Mucosa of rectum (tissue), 2 donors: Measurements from ENCODE around the gene MYT1.

ENCODE experiments used
- H3K27ac ChIP-seq, 2 donors: one replicate each; pipeline ENCODE4 v1.7.0; 2013; ENCODE audit warnings: inconsistent platforms in 2 of 2, low read depth in 2 of 2, low read length in 2 of 2
- H3K27me3 ChIP-seq, 2 donors: one replicate each; pipeline ENCODE4 v1.7.0; 2013; ENCODE audit warnings: low read length in 2 of 2; ENCODE audit not compliant: control insufficient read depth in 2 of 2, insufficient read depth in 2 of 2
- H3K36me3 ChIP-seq, 2 donors: one replicate each; pipeline ENCODE4 v1.7.0; 2013; ENCODE audit warnings: low read length in 2 of 2; ENCODE audit not compliant: control insufficient read depth in 2 of 2, insufficient read depth in 2 of 2
- H3K4me1 ChIP-seq, 2 donors: one replicate each; pipeline ENCODE4 v1.7.0; 2013; ENCODE audit warnings: low read length in 2 of 2, mild to moderate bottlenecking in 1 of 2; ENCODE audit not compliant: control insufficient read depth in 2 of 2, insufficient read depth in 2 of 2
- H3K4me3 ChIP-seq, 2 donors: one replicate each; pipeline ENCODE4 v1.7.0; 2013; ENCODE audit warnings: low read length in 2 of 2
- H3K9ac ChIP-seq, 2 donors: one replicate each; pipeline ENCODE4 v1.7.0; 2013; ENCODE audit warnings: low read length in 2 of 2, low read depth in 1 of 2, mild to moderate bottlenecking in 1 of 2
- H3K9me3 ChIP-seq, 2 donors: one replicate each; pipeline ENCODE4 v1.7.0; 2013; ENCODE audit warnings: low read length in 2 of 2; ENCODE audit not compliant: control insufficient read depth in 2 of 2
- donor health status: healthy.
- donor health status: Normal muscosa, but diverticular disease.

Gene MYT1

GRCh38 chr20:64266988-64267387, 102.7 kb downstream of the MYT1 start:
- peaks cover 10 to 21% of the 10 kb centered on the region in 2 donors for H3K36me3 ChIP-seq
- no peaks in the 10 kb centered on the region for H3K9me3 ChIP-seq
- no peak overlapping the region for H3K27ac ChIP-seq
- H3K27me3 ChIP-seq = no peaks in the 10 kb centered on the region
- H3K4me1 ChIP-seq = no peaks in the 10 kb centered on the region
- H3K9ac ChIP-seq = no peak overlapping the region
- H3K4me3 ChIP-seq = no peak overlapping the region

DNA sequence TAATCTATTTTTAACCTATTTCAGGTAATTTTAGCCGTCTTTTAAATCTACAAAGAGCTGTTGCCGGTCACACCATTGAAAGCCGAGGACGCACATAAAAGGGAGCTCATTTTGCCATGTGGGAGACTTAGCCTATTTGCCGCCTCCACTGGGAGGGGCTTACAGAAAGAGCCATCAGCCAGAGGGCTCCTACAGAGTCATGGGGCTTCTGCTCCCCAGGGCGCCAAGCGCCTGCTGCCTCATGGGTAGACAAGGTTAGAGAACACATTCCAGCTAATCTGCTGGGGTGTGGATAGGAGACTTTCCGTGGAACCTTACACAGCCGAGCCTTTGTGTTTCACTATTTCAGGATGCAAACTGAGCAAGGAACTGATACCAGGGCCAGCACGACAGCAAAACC, 103.9 kb downstream of the MYT1 start:
- no peaks in the 10 kb centered on the region for H3K4me1 ChIP-seq
- H3K27ac ChIP-seq = no peak overlapping the region
- no peak overlapping the region for H3K9ac ChIP-seq
- no peak overlapping the region for H3K4me3 ChIP-seq
- peaks cover 10 to 15% of the 10 kb centered on the region in 2 donors for H3K36me3 ChIP-seq
- no peaks in the 10 kb centered on the region for H3K27me3 ChIP-seq
- H3K9me3 ChIP-seq = no peaks in the 10 kb centered on the region

DNA sequence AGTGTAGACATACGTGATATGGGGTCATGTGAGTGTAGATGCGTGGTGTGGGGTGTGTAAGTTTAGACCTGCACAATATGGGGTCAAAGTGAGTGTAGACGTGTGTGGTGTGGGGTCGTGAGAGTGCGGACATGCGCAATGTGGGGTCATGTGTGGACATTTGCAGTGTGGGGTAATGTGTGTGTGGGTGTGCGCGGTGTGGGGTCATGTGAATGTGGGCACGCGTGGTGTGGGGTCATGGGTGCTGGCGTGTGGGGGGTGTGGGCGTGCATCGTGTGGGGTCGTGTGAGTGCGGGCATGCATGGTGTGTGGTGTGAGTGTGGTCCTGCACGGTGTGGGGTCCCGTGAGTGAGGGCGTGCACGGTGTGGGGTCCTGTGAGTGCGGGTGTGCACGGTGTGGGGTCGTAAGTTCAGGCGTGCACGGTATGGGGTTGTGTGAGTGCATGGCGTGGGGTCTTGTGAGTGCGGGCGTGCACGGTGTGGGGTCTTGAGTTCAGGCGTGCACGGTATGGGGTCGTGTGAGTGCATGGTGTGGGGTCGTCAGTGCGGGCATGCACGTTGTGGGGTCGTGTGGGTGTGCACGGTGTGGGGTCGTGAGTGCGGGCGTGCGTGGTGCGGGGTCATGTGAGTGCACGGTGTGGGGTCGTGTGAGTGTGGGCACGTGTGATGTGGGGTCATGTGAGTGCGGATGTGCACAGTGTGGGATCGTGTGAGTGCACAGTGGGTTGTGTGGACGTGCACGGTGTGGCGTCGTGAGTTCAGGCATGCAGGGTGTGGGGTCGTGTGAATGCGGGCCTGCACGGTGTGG, 105.6 kb downstream of the MYT1 start:
- Histone ChIP-seq H3K9me3 (no peaks in the 10 kb centered on the region), H3K4me1 (no peaks in the 10 kb centered on the region), H3K27ac (no peak overlapping the region), H3K4me3 (no peak overlapping the region), H3K36me3 (peaks cover 10 to 20% of the 10 kb centered on the region in 2 donors), H3K27me3 (no peaks in the 10 kb centered on the region), H3K9ac (no peak overlapping the region)

- Histone ChIP-seq H3K9me3 (no peaks in the 10 kb centered on the region), H3K27me3 (no peaks in the 10 kb centered on the region), H3K4me1 (no peaks in the 10 kb centered on the region), H3K4me3 (no peak overlapping the region), H3K9ac (no peak overlapping the region), H3K36me3 (peaks cover 7 to 16% of the 10 kb centered on the region in 2 donors), H3K27ac (no peak overlapping the region)
Measured at GRCh38 chr20:64271636-64272035, 107.4 kb downstream of the MYT1 start.

- H3K4me3 ChIP-seq = no peak overlapping the region
Measured at GRCh38 chr20:64273109-64273508, 108.9 kb downstream of the MYT1 start.

DNA sequence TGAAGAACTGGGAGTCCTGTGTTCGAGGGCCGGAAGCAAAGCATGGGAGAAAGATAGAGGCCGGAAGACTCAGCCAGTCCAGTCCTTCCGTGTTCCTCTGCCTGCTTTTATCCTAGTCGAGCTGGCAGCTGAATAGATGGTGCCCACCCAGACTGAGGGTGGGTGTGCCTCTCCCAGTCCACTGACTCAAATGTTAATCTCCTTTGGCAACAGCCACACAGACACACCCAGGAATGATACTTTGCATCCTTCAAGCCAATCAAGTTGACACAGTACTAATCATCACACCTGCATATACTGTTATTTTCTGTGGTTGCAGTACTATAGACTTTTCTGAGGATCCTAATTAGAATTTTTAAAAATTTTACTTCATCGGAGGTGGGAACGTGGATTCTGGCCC, 112.6 kb downstream of the MYT1 start:
- H3K9ac ChIP-seq = no peak overlapping the region
- H3K27ac ChIP-seq = no peak overlapping the region
- H3K9me3 ChIP-seq = no peaks in the 10 kb centered on the region

More at GRCh38 chr20:64273109-64273508, 108.9 kb downstream of the MYT1 start:
- no peaks in the 10 kb centered on the region for H3K9me3 ChIP-seq
- H3K27me3 ChIP-seq = no peaks in the 10 kb centered on the region
- H3K4me1 ChIP-seq = no peaks in the 10 kb centered on the region
- H3K9ac ChIP-seq = no peak overlapping the region
- H3K27ac ChIP-seq = no peak overlapping the region
- H3K36me3 ChIP-seq = peaks cover 5 to 15% of the 10 kb centered on the region in 2 donors

DNA sequence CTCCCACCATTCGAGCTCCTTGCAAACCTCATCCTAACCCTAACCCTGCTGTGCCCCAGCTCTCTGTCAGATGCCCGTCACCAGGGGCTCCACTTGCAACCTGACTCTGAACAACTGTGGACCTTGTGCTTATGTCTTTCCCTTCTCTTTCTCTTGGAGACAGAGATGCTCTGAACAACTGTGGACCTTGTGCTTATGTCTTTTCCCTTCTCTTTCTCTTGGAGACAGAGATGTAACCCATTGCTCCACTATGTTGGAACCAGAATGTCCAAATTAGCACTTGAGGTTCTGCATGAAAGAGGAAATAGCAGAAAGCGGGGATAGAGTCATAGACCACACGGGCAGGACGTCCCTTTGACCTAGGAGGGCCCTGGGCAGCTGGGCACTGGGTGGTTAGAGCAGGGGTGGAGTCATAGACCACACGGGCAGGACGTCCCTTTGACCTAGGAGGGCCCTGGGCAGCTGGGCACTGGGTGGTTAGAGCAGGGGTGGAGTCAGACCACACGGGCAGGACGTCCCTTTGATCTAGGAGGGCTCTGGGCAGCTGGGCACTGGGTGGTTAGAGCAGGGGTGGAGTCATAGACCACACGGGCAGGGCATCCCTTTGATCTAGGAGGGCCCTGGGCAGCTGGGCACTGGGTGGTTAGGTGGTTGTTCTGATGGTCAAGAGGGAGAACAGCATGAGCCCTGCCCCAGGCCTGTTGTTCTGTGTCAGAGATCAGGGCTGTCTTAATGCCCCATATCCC, 113.5 kb downstream of the MYT1 start:
- Histone ChIP-seq H3K9ac (no peak overlapping the region), H3K4me1 (no peaks in the 10 kb centered on the region), H3K36me3 (peaks cover 0 to 10% of the 10 kb centered on the region in 2 donors), H3K9me3 (no peaks in the 10 kb centered on the region), H3K4me3 (no peak overlapping the region), H3K27me3 (no peaks in the 10 kb centered on the region), H3K27ac (no peak overlapping the region)

More for the DNA sequence above, 112.6 kb downstream of the MYT1 start:
- Histone ChIP-seq H3K4me3 (no peak overlapping the region), H3K27me3 (no peaks in the 10 kb centered on the region), H3K36me3 (peaks cover 0 to 11% of the 10 kb centered on the region in 2 donors), H3K4me1 (no peaks in the 10 kb centered on the region)

DNA sequence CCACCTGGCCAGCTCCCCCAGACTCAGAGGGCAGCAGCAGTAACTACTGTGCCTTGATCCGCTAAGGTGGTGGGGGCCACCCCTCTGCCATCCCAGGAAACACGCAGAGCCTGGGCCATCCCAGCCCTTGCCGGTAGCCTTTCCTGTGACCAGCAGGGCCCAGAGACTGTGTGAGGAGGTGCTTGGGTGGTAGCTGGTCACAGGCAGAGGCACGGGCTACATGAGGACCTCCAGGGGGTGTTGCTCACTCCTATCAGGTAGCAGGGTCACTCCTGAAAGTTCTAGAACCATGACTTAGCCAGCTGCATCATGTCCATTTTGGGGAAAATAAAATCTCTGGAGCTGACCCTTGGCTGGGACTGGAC, 114.0 kb downstream of the MYT1 start:
- Histone ChIP-seq H3K27me3 (no peaks in the 10 kb centered on the region), H3K9me3 (no peaks in the 10 kb centered on the region), H3K9ac (no peak overlapping the region), H3K4me1 (no peaks in the 10 kb centered on the region), H3K36me3 (peaks cover 0 to 10% of the 10 kb centered on the region in 2 donors), H3K27ac (no peak overlapping the region), H3K4me3 (no peak overlapping the region)

DNA sequence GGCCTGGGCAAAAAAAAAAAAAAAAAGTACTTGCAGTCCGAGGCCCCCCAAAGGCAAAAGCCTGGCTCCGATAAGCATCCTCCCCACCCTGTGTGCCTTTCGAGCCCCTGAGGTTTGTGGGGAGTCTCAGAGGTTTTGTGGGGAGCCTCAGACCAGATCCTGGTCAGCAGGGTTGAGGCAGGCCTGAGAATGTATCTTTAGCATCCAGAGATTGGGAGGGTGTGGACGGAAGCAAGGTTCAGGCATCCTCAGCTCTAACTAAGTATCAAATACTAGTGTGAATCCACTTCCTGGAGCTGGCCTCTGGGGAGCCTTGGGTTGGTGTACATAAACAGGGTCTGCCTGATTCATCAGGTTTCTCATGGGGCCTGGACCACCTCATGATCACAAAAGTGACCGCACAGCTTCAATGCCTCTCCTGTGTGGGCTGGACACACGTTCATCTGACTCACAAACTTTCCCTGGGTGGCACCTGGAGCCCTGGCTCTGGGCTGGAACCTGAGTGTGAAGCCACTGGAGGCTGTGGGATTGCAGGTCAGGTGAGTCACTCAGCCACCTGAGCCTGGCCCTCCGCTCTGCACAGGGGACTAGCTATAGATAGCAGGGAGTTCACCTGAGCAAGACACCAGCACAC, 115.7 kb downstream of the MYT1 start:
- Histone ChIP-seq H3K27me3 (no peaks in the 10 kb centered on the region), H3K4me1 (no peaks in the 10 kb centered on the region), H3K9ac (no peak overlapping the region), H3K36me3 (no peaks in the 10 kb centered on the region), H3K9me3 (no peaks in the 10 kb centered on the region), H3K4me3 (no peak overlapping the region), H3K27ac (no peak overlapping the region)

DNA sequence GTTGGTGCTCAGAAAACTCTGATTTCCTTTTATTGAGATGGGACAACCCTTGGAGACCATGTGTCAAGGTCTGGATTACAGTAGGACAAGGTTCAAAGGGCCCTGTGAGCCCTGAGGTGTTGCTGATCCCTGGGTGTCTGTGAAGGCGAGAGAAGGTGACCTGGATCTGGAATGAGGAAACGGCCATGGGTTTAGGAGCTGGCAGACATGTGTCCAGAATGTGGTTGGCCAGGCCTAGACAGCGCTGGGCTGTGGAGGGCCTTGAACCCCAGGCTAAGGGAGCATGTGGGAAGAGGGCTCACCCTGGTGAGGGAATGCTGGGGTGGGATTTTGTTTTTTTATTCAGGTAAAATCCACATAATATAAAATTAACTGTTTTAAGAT, 116.2 kb downstream of the MYT1 start:
- Histone ChIP-seq H3K9ac (no peak overlapping the region), H3K36me3 (no peaks in the 10 kb centered on the region), H3K27ac (no peak overlapping the region), H3K4me3 (no peak overlapping the region), H3K4me1 (no peaks in the 10 kb centered on the region), H3K27me3 (no peaks in the 10 kb centered on the region), H3K9me3 (no peaks in the 10 kb centered on the region)
